NOMO-1 treated with DMSO at 0.1 percent for 48 hours (cell line): ENCODE data around the gene ARHGEF35.
"Not testable (repeated sequence)": the region's sequence is repeated elsewhere in the genome, so short reads cannot be mapped to it uniquely, and the experiment has no call there.

Experiments used
- DNase-seq: peaks from one replicate; lab custom pipeline; 2025; ENCODE audit not compliant: unreplicated experiment; lab: John Stamatoyannopoulos, UW

Gene ARHGEF35

DNA sequence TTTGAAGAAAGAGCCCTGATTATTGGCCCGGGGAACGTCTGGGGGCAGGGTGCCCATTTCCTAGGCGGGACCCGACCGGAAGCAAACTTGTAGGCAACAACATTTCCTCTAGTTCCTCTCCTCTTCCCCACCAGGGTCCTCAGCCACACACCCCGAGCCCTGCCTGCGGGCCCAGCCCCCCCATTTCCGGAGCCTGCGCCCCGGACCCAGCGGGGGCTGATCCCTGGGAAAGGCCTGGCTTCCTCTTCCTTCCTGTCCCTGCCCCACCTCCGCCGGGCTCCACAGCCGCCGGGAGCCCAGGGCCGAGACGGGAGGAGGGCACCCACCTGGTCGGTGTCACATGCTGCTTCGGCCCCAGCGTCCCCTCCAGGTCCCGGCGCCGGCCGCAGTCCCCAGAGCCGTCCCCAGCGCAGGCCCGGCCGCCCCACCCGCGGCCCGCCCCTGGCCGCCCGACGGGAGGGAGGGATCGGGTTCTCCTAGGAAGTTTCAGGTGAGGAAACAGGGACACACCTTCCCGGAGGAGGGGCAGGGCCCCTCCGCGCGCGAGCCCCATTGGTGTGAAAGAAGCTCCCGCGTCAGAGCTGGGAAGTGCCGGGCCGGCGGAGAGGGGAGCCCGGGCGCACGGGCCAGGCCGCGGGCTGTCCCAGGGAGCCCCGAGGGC is at the start of gene ARHGEF35:
Gene ARHGEF35, minus strand, starts transcription at position 622 of the 661 bp plus-strand sequence. CDS start 7,450 bp downstream, outside the sequence.
- DNase-seq: not testable (repeated sequence)

DNA sequence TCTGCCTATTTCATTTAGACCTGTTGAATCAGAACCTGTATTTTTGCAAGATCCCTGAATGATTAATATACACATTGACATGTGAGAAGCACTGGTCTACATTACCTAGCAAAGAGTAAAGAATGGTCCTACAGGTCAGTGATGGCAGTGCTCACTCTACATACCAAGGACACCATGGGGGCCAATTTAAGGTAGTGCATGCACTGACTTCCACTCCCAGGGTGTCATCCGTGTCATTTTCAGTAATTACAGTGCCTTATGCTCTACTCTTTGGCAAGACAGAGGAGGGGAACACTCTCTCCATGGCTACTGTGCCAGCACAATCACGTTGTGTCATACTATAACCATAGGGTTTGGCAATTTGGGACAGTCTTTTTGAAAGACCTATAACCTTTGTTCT is 49.7 kb upstream of the ARHGEF35 start:
- not testable (repeated sequence) for DNase-seq

DNA sequence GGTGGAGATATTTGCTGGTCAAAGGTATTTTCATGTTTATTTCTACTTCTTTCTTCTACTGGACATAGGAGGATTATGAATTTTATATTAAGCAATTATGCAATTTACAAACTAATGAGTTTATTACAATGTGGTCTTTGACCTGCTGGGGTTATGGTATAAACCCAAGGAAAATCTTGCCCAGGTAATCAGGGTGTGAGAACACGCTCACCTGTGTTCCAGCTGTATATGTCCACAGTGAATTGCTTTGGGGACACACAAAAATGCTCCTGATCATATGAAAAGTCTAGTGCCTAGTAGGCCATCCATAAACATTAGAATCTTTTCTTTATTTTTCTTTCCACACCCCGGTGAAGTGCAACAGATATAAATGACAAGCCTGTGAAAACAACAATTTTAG is 43.7 kb upstream of the ARHGEF35 start, which contains the start of gene OR2A42:
Gene OR2A42, minus strand, starts transcription at position 241 of the 400 bp plus-strand sequence. CDS start 6,762 bp downstream, outside the sequence.
- not testable (repeated sequence) for DNase-seq

DNA sequence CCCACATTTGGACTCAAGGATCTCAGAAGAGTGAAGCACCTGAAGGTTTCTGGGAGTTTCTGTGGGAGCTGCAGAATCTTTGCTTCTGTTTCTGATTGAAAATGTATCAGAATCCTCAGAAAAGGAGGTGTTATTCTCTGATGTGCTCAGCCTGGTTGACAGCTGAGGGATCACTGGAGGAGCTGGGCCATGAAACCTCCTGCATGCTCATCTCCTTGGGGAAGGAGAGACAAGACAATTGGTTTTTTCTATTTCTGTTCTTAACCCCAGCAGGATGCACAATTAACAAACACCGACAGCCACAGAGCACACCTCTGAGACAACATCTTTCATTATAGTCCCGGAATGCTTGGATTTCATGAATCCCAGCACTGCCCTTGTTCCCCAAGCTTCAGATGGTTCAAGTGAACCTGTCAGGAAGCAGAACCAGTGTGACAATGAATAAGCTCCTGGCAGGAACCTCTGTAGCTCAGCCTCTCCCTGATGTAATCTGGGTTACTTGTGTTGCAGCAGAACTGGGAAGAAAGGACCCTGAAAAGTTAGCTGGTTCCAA is 43.0 kb upstream of the ARHGEF35 start:
- not testable (repeated sequence) for DNase-seq

DNA sequence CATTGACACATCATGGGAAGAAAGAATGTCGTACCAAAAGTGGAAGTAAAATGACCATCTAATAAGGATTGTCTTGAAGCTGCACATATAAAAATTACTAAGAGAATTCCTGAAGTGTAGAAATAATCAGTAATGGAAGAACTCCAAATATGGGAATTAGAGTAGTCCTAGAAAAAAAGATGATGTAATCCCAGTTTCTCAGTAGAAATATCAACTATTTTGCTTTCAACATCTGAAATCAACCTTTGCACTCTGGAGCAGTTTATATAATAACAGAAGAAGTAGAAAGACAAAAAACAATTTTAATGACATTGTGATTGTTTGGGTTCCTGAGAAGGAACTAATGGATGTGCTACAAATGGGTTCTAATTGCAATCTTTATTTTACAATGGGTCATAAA is 37.4 kb upstream of the ARHGEF35 start:
- DNase-seq: not testable (repeated sequence)

DNA sequence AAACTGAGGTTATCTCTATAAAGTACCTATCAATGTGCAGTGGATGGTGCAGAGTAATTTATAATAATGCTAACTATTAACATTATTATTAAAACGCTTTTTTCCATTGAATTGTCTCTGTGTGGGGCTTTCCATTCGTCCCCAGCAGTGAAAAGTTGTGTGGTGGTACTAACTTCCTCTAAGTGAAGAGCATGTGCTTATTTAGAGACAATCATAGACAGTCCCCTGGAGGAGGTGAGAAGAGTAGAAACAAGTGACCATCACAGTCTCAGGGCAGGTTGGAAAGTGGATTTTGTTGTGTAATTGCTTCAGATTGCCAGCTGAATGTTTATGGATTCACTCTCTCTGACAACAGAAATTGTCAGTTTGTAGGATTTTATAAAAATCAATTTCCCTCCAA is 35.4 kb upstream of the ARHGEF35 start:
- not testable (repeated sequence) for DNase-seq

DNA sequence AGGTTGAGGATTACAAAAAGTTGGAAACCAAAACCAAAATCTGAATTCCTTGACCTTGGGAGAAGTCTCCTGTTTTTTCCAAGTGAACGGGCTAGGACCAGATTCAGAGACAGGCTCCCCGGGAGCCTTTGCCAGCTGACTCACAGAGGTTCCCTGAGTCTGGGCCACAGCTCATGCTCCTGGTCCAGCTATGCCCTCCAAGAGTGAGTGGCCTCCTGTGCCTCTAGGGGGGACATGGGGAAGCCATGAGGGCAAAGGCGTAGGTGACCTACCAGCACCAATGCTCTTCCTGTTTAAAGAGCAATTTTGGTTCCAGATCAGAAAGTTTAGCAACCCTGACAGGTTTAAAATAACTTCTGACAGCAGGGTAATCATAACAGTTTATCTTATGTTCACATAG is 33.2 kb upstream of the ARHGEF35 start:
- not testable (repeated sequence) for DNase-seq

DNA sequence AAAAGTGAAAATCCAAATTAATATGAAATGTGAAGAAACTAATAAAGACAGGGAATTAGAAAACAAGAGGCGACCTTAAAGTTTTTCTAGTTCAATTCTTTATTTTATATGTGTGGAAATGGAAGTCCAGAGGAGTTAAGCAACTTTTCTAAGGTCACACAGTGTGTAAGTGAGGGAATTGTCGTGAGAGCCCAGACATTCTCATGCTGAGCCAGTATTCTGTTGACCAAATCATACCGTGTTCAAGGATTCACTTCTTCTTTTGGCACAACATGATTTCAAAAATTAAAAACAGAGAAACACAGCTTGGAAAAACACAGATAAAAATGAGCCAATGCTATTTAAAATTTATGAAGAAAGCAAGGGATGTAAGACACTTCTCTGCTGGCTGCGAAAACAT is 31.2 kb upstream of the ARHGEF35 start:
- not testable (repeated sequence) for DNase-seq

DNA sequence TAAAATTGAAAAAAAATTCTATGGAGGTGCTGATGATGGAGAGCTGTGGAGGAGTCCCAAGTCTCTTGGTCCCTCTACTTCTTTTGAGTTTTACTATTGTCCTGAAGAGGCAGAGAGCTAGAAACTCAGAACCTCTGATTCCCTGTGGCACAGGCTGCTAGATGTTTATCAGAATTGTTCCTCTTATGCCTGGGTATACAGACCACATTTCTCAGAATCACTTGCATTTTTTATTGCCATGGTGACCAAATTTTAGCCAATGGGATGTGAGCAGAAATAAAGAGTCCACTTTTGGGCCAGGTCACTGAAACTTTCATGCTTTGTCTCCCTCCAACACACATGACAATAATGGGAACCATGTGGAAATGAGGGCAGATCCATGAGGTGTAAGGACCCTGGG is 28.0 kb upstream of the ARHGEF35 start:
- DNase-seq: not testable (repeated sequence)

DNA sequence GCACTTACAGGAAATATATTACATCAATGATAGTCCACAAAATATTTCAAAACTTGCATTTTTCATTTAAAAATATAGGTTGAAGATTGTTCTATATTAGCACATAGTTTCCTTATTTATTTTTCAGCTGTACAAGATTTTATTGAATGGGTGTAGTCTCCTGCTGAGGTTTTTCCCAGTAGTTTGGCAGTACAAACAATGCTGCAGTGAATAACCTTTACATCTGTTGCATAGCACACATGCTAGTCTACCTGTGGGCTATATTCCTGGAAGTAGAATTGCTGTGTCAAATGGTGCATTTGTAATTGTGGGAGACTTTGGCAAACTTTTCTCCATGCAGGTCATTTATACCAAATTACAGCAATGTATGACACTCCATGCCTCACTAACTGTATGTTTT is 24.9 kb upstream of the ARHGEF35 start:
- DNase-seq: not testable (repeated sequence)

DNA sequence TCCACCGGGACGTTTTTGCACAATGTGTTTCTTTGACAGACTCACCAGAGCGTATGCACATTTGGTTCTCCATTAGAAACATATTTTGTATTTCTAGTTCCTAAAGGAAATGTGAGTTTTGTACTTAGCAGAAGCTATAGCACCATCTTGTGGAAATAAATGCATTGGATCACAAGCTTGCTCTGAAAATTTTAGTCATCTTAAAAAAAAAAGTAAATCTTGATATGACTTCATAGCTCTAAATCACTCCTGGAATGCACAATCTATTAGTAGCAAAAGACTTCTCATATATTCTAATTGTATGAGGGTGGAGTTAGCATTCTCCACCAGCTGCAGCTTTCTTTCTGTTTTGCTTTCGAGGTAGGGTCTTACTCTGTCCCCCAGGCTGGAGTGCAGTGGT is 23.5 kb upstream of the ARHGEF35 start:
- DNase-seq: not testable (repeated sequence)

DNA sequence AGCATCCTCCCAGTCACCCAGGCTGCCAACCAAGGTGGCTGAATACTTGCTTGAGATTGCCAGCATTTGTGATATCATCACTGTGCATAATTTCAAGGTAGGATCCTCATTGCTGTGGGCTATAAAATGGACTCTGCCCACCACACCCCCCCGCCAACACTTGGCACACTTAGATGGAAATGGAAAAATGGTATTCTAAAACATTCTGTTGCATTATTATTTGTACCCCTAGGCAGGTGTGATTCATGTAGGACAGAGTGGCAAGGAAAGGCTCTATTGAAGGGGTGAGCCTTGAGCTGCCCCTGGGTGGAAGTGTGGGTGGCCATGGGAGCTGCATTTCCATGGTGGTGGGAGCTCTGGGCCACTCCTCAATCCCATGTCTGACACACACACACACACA is 22.9 kb upstream of the ARHGEF35 start:
- not testable (repeated sequence) for DNase-seq

DNA sequence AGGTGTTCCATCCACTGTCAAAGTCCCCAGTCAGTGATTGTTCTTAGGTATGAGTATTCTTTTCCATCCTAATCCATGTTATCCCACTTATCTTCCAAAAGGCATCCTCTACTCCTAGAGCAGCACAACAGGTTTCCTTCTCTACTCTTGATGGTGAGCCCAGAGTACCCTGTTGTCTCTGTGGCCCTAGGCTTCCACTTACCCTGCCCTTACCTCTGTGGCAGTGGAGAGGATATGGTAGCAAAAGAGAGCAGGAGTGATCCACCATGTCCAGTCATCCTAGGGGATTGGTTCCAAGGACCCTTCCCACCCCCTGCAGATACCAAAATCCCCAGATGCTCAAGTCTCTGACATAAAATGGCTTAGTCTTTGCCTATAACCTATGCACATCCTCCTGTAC is 21.6 kb upstream of the ARHGEF35 start:
- not testable (repeated sequence) for DNase-seq

DNA sequence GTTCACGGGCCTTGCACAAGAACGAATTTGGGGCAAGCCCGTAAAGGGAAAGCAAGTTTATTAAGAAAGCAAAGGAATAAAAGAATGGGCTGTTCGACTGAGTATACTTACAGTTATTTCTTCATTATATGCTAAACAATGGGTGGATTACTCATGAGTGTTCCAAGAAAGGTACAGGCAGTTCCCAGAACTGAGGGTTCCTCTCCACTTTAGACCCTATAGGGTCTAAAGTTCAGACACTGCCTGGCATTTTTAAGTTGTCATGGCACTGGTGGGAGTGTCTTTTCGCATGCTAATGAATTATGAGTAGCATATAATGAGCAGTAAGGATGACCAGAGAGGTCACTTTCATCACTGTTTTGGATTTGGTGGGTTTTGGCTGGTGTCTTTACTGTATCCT is 9.7 kb upstream of the ARHGEF35 start:
- not testable (repeated sequence) for DNase-seq

DNA sequence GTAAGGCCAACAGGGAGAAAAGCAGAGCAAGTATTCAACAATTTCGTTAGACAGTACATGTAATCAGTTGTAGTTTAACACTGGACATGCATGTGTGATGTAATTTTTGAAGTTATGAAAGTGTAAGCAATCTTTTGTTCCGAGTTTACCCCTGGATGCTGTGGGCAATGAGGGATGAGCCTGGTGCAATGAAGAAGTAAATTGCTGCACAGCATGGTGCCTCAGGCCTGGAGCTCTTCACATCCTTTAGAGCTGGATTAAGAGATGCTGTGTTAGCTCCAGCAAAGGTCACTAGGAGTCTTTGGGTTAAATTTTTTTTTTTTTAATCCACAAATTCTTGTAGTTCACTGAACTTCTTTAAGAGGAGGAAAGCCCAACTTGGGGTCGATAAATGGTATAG is 7.5 kb upstream of the ARHGEF35 start:
- DNase-seq: not testable (repeated sequence)

DNA sequence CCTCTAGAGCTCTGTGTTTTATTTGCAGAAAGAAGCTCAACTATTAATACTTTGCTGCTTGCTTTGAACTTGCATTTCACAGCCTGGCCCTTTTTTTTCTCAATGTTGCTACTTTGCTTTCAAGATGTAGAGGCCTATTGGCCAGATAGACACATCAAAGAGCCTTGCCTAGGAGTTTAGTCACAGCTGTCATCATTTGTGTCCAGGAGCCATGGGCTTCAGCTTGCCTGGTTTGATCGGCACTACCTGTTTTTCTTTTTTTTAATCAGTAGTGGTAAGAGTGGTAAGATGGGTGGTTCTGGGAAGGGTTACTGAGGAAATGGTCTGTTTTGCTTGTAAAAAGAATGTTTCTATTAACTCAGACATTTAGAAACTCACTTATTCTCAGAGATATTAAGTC is 6.3 kb upstream of the ARHGEF35 start:
- not testable (repeated sequence) for DNase-seq

DNA sequence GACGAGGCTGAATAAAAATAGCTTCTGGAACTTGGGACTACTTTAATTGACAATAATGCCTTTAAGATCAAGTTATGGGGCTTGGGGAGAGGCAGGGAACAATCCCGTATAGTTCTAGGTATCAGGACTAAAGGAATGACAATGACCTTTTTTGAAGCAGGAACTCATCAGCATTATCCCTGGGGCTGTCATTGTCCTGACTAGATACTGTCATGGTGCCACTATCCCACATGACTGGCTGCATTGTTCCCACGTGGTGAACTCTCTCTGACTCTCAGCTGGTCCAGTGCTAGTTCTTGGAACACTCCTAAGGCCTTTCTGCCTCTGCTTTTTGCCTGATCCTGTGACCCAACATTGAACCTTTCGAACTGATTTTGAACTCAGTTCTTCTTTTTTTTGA is 3.3 kb upstream of the ARHGEF35 start:
- not testable (repeated sequence) for DNase-seq

DNA sequence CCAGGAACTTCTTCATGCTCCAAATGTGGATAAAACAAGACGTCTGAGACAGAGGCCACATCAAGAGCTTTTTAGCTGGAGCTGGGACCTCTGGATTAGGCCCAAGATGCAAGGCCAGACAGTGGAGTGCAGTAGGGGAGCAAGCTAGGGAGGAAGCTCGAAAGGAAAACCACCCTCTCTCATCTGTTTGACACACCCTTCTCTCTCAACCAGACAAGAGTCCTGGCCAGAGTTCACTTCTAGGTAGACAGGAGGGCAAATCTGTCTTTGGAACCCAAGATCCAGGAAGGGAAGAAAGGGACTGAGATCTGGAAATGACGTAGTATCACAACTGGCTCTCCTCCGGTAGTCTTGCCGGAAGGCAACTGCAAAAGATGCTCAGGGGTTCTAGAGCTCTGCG is 1.2 kb downstream of the ARHGEF35 start:
- DNase-seq: not testable (repeated sequence)

DNA sequence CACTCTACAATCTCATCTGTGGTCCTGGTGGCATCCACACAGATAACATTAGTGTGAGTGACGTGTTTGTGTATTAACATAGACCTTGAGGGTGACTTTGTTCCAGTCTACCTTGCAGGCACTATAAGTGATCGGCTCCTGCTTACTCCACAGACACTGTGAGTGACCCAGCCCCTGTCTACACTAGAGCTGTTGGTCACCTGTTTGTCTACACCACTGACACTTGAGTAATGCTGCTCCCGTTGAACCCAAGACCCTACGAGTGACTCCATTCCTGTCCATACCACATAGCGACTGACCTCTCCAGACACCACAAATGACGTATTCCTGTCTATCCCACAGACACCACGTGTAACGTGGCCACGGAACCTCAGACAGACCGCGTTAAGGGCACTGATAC is 1.9 kb downstream of the ARHGEF35 start:
- DNase-seq: not testable (repeated sequence)

DNA sequence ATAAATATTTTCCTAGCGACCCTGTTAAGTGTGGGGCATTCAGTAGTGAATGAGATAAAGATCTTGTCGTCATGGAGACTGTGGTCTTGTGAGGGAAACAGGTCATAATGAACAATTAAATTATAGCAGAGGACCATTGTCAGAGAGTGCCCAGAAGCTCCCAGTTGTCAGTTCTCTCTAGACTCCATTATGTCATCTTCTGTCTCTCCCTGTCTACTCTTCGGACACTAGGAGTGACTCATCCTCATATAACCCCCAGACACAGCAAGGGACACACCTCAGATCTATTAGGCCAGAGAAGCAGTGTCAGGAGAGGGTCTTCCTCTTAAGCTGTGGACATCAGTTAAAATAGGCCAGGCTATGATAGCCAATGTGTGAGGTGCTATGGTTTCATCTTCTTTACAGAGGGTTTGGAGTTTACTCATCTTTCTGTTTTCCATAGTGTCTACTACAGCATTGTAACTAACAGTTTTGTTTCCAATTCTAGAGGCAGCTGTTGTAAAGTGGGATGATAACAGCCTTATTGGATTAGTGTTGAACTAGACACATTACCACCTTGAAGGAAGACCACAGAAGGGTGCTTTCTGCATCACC is 7.0 kb downstream of the ARHGEF35 start:
- DNase-seq: not testable (repeated sequence)

DNA sequence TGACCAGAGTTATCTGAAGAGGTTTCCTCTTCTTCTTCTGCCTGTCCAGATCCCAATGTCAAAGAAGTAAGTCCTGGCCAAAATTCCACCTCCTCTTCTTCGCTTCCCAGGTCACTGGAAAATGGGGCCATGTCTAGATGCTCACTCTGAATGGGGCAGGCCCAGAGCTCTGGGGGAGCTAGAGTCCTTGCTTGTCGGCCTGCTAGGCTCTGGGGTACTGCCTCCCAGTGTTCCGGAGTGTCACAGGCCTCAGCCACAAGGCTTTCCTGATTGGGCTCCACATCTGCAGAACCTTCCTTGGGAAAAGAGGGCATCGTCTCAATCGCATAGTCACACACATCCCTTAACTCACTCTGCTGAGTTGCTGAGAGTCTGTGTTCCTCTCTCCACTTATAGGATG is 7.8 kb downstream of the ARHGEF35 start:
- DNase-seq: not testable (repeated sequence)

DNA sequence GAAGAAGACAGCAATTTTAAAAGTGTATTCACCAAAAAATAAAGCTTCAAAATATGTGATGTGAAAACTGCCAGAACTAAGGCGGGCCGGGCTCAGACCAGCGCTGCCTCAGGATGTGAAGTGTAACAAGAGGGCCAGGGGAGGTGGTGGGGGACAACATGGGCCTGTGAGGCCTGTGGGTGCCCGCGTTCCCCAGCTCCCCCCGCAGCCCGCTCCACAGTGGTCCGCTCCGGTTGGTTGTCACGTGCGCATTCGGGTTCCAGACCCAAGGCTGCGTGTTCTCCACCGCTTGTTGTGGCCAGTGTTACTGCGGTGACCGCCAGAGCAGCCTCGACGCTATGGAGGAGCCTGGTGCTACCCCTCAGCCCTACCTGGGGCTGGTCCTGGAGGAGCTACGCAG is 12.5 kb downstream of the ARHGEF35 start, which contains the start of gene CTAGE4:
Gene CTAGE4, plus strand, starts transcription at position 301 of the 400 bp plus-strand sequence. Its CDS starts 38 bp downstream, at position 339.
- not testable (repeated sequence) for DNase-seq
